Left colon (tissue), 2 donors: Measurements from ENCODE around the gene ABTB1. TPM values are rescaled to one million over a fixed set of nuclear protein-coding genes. Genes with fewer than 3 reads are reported as not detected.

Experiments
- ATAC-seq: fragments of 200-7000 bp; cut with Tn5 transposase; one replicate; pipeline ENCODE4 v1.9.1; 2020; ENCODE audit warnings: mild to moderate bottlenecking, moderate library complexity
- DNase-seq, 2 donors: peaks; one replicate each; pipeline ENCODE4 v3.0.0-alpha.2; 2020
- intact Hi-C, 2 donors: fragments of 100-400 bp; cut with DNase I in 1 of 2; cut with micrococcal nuclease in 1 of 2; formaldehyde crosslinking; loops; one replicate each; pipeline versions ENCODE4 v1.11.2 to v1.14.0; 2022; cut with DNase I, micrococcal nuclease
- total RNA-seq, 2 donors: library from RNA; stranded (reverse); fragmentation: NEBNext Ultra II Directional; extraction: Animal tissue kit (Norgen Biotek cat#: 25700); gene quantifications; one replicate each; pipeline ENCODE4 v1.2.1, GENCODE V29; 2021
- donor health status: DM: no; HTN: no; CAD: no.
- donor health status: DM: yes; HTN: yes; CAD: no.

Gene ABTB1
- total RNA-seq, 2 donors from 2014 or later: 15.2 to 28.6 TPM

GRCh38 chr3:127667119-127667681, 5.6 kb upstream of the ABTB1 start:
- ATAC-seq (no peak), DNase-seq (no peak)
- intact Hi-C loops: no loop called here

- ATAC-seq (no peak), DNase-seq (no peak)
- intact Hi-C loops: no loop called here
These were observed 3.8 kb upstream of the ABTB1 start for GRCh38 chr3:127668906-127669305.

- ATAC-seq: no peak
- DNase-seq: no peak
- intact Hi-C loops: loop anchor here in 1 of 2 donors (10.0 kb wide), 1 partner anchor 155 kb away; the partner anchor contains the start of gene MGLL
These were observed 3.1 kb upstream of the ABTB1 start for GRCh38 chr3:127669541-127670228.

GRCh38 chr3:127670229-127670559, 2.6 kb upstream of the ABTB1 start:
- intact Hi-C loops: loop anchor here in 1 of 2 donors (10.0 kb wide), 1 partner anchor 155 kb away; the partner anchor contains the start of gene MGLL
- ATAC-seq (no peak), DNase-seq (no peak)

- ATAC-seq (no peak), DNase-seq (no peak)
- intact Hi-C loops: loop anchor here in 1 of 2 donors (10.0 kb wide), 1 partner anchor 154 kb away; the partner anchor contains the start of gene MGLL
These were observed 1.8 kb upstream of the ABTB1 start for GRCh38 chr3:127670761-127671522.

GRCh38 chr3:127671523-127672428, 976 bp upstream of the ABTB1 start:
- peak; percentile 43 for ATAC-seq
- peak; percentile 28 to 48 for DNase-seq
- intact Hi-C loops: loop anchor here in 1 of 2 donors (10.0 kb wide), 1 partner anchor 153 kb away; the partner anchor contains the start of gene MGLL

GRCh38 chr3:127673191-127674100, 694 bp downstream of the ABTB1 start:
- ATAC-seq (peak; percentile 54), DNase-seq (peak; percentile 67 to 77)
- intact Hi-C loops: loop anchor here in 1 of 2 donors (10.0 kb wide), 1 partner anchor 151 kb away; the partner anchor contains the start of gene MGLL

GRCh38 chr3:127674101-127674721, 1.5 kb downstream of the ABTB1 start:
- intact Hi-C loops: loop anchor here in 1 of 2 donors (10.0 kb wide), 1 partner anchor 151 kb away; the partner anchor contains the start of gene MGLL
- ATAC-seq (no peak), DNase-seq (peak in 1 of 2 donors; percentile 22)

GRCh38 chr3:127674790-127675189, 2.0 kb downstream of the ABTB1 start:
- ATAC-seq: no peak
- peak in 1 of 2 donors; percentile 20 for DNase-seq
- intact Hi-C loops: loop anchor here in 1 of 2 donors (10.0 kb wide), 1 partner anchor 150 kb away; the partner anchor contains the start of gene MGLL

- DNase-seq (peak in 1 of 2 donors; percentile 23), ATAC-seq (no peak)
- intact Hi-C loops: loop anchor here in 1 of 2 donors (10.0 kb wide), 1 partner anchor 149 kb away; the partner anchor contains the start of gene MGLL
These were observed 3.1 kb downstream of the ABTB1 start for GRCh38 chr3:127675651-127676391.

- intact Hi-C loops: loop anchor here in 1 of 2 donors (10.0 kb wide), 1 partner anchor 148 kb away; the partner anchor contains the start of gene MGLL
- no peak for ATAC-seq
- DNase-seq: no peak
These were observed 3.7 kb downstream of the ABTB1 start for GRCh38 chr3:127676456-127676855.

- DNase-seq: no peak
- intact Hi-C loops: loop anchor here in 1 of 2 donors (10.0 kb wide), 1 partner anchor 148 kb away; the partner anchor contains the start of gene MGLL
- ATAC-seq: no peak
These were observed 4.2 kb downstream of the ABTB1 start for GRCh38 chr3:127676921-127677351.

GRCh38 chr3:127677541-127678314, 5.0 kb downstream of the ABTB1 start:
- ATAC-seq: no peak
- intact Hi-C loops: loop anchor here in 1 of 2 donors (10.0 kb wide), 1 partner anchor 147 kb away; the partner anchor contains the start of gene MGLL
- no peak for DNase-seq

- DNase-seq: no peak
- intact Hi-C loops: loop anchor here in 1 of 2 donors (10.0 kb wide), 1 partner anchor 147 kb away; the partner anchor contains the start of gene MGLL
- no peak for ATAC-seq
These were observed 5.5 kb downstream of the ABTB1 start for GRCh38 chr3:127678315-127678599.
